BJ (cell line): Measurements from ENCODE around the gene IGF2BP3. TPM values are rescaled to one million over a fixed set of nuclear protein-coding genes. Genes with fewer than 3 reads are reported as not detected.

Experiments
- CTCF ChIA-PET: fragments of 350-600 bp; formaldehyde crosslinking; extraction: SDS; loops from one replicate; lab custom pipeline; 2021; ENCODE audit warnings: antibody characterized with exemption, inconsistent platforms; lab: Yijun Ruan, JAX
- POLR2A ChIA-PET: fragments of 300-600 bp; sonication (Branson Sonifier 250); formaldehyde crosslinking; extraction: SDS; loops from one replicate; lab custom pipeline; 2021; ENCODE audit warnings: antibody characterized with exemption; lab: Charles Lee
- DNase-seq: peaks from one replicate; pipeline ENCODE4 v3.0.0-alpha.2; 2011; ENCODE audit warnings: low read depth
- H3K27me3 ChIP-seq: 2 replicates; pipeline ENCODE4 v1.6.0; 2011; ENCODE audit warnings: low read length; ENCODE audit not compliant: control insufficient read depth, insufficient read depth
- H3K36me3 ChIP-seq: 2 replicates; pipeline ENCODE4 v1.5.1; 2011; ENCODE audit warnings: low read length; ENCODE audit not compliant: control insufficient read depth, insufficient read depth
- H3K4me3 ChIP-seq: 2 replicates; pipeline ENCODE4 v1.5.1; 2011; ENCODE audit warnings: low read depth, mild to moderate bottlenecking, control low read depth, low read length
- CTCF ChIP-seq: IDR thresholded peaks from 2 replicates; pipeline ENCODE4 v1.5.1; 2011; ENCODE audit warnings: low read depth, mild to moderate bottlenecking, control low read depth, inconsistent platforms, low read length, moderate library complexity; ENCODE audit not compliant: insufficient read depth
- polyA plus RNA-seq: library from polyadenylated mRNA; depleted of rRNA; stranded (reverse); fragments of >200 nt; gene quantifications from 2 replicates; pipeline ENCODE4 v1.2.3, GENCODE V29; 2011

IGF2BP3 gene
- polyA plus RNA-seq, 1 experiment, result 14.4 TPM

DNA sequence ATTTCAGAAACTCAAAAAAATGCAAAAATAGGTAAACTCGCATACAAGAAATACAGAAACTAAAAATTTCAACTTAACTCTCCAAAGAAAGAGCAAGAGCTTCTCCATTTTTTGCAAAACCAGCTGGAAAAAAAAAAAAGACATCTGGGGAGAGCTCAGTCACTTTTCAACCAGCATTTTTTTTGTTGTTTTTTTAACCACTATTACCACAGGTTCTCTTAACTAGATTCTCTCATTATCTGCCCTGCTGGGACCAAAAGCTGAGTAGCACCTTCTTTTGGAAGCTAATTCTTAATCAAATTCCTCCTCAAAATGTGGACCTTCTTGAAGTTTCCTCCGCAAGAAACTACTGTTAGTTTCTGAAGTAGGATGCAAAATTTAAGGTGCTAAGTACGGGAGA is 14.2 kb downstream of the IGF2BP3 start:
- no peak overlapping the region for H3K4me3 ChIP-seq
- TF ChIP-seq CTCF, result no peak
- ChIA-PET POLR2A (no interaction called here), CTCF (interaction anchor here (1.1 kb wide), 1 partner anchor 176 kb away, joined by 3 read pairs; no protein-coding TSS in a partner anchor)
- no peaks in the 10 kb centered on the region for H3K36me3 ChIP-seq
- DNase-seq, result no peak
- H3K27me3 ChIP-seq, result no peaks in the 10 kb centered on the region

DNA sequence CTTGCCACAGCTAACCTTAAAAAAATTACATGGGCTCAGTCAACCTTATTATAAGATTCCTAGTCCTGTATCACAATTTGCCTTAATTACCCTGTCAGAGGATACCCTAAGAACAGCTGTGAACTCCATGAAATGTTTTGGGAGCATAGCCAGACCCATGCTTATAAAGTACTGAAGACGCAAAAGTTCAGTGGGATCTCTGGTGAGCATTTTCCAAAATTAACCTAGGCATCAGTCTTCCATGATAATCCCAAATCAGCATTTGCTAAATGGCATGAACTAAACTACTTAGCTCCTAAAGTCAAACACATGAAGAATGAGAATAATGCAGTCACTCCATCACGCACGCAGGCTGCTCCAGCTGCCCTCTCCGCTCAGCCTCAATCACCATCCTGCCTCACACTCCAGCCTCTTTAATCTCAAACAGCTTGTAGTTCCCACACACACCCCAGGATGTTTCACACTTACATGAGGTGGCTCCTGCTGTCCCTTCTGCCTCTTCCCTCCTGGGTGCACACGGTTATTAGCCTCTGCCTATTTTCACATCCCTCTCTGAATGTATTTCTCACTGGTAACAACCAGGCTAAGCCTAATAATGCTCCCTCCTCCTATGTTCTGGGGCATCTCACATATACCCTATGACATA is 15.3 kb downstream of the IGF2BP3 start:
- DNase-seq, result no peak
- ChIA-PET CTCF (interaction anchor here (1.0 kb wide), 1 partner anchor 182 kb away, joined by 3 read pairs; no protein-coding TSS in a partner anchor), POLR2A (no interaction called here)
- H3K27me3 ChIP-seq, result no peaks in the 10 kb centered on the region
- H3K4me3 ChIP-seq, result no peak overlapping the region
- no peak for TF ChIP-seq CTCF
- H3K36me3 ChIP-seq, result no peaks in the 10 kb centered on the region

DNA sequence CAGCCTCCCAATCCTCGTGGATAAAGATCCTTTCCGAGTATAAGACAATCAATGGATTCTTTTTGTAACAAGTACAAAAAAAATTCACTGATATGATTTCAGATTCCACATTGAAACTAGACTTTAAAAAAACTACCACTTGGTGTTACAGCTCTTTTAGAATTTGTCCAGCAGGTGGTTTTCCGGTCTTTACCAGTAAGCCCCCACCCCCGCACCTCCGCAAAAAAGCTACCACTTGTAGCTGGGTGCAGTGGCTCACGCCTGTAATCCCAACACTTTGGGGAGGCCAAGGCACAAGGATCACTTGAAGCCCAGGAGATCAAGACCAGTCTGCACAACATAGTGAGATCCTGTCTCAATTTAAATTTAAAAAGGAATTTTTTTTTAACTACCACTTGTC is 19.8 kb downstream of the IGF2BP3 start:
- POLR2A ChIA-PET, result no interaction called here

DNA sequence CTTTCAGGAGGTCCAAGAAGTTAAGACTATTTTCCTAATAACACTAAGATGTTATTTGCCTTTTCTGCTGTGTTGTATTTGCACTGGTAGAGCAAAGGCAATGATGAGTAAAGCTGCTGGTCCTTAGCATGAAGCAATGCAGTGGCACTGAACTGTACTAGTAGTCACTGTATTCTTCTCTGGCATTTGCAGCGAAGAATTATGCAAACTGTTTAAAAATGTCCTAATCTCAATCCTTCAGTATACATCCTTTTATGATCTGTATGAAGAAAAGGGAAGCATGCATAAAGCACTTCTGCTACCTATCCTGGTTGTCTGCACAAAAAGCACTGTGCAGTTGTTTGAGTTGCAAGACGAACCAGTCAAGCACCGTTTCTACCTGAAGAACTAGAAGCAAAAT is 20.4 kb downstream of the IGF2BP3 start:
- H3K36me3 ChIP-seq, result no peaks in the 10 kb centered on the region
- ChIA-PET CTCF (no interaction called here), POLR2A (no interaction called here)
- H3K4me3 ChIP-seq, result no peak overlapping the region
- H3K27me3 ChIP-seq, result peaks cover 1% of the 10 kb centered on the region; the same call in 1 of the 2 replicates
- TF ChIP-seq CTCF, result no peak
- no peak for DNase-seq

More for the DNA sequence above, 19.8 kb downstream of the IGF2BP3 start:
- no peak for DNase-seq
- CTCF ChIA-PET, result no interaction called here
- TF ChIP-seq CTCF, result no peak
- peaks cover 1% of the 10 kb centered on the region; the same call in 1 of the 2 replicates for H3K27me3 ChIP-seq
- H3K4me3 ChIP-seq, result no peak overlapping the region
- H3K36me3 ChIP-seq, result no peaks in the 10 kb centered on the region

GRCh38 chr7:23445326-23445725 is 25.0 kb downstream of the IGF2BP3 start:
- CTCF ChIA-PET, result interaction anchor here (0.7 to 0.9 kb wide), 2 partner anchors 16 to 87 kb away, joined by 3 read pairs; no protein-coding TSS in a partner anchor
- no peak for DNase-seq
- POLR2A ChIA-PET, result no interaction called here
- Histone ChIP-seq H3K27me3 (peaks cover 1% of the 10 kb centered on the region; the same call in 1 of the 2 replicates), H3K4me3 (no peak overlapping the region), H3K36me3 (no peaks in the 10 kb centered on the region)
- no peak for TF ChIP-seq CTCF
